ENCODE data around the gene EIF3K.

GRCh38 chr19:38670921-38671398 lies 52.0 kb downstream of the EIF3K start:
- TF ChIP-seq SIN3A (IDR thresholded peaks at IDR 0.05; ENCODE audit: borderline replicate concordance, insufficient read depth, low read length) = no peak
- no peak for TF ChIP-seq TAF1 (IDR thresholded peaks at IDR 0.05; ENCODE audit: borderline replicate concordance, insufficient read depth, low read length)
- TF ChIP-seq POLR2AphosphoS5 (IDR thresholded peaks at IDR 0.05; ENCODE audit: low read depth, low read length) = no peak
- no peak for TF ChIP-seq REST (IDR thresholded peaks at IDR 0.05; ENCODE audit: insufficient read depth in 1 of 2, low read depth in 2 of 2, low read length in 2 of 2)
- no peak for TF ChIP-seq FOXP2 (optimal IDR thresholded peaks at IDR 0.05; ENCODE audit: borderline replicate concordance, extremely low read depth, extremely low read length, insufficient read depth)
